NCI-H187 treated with DMSO at 0.1 percent for 48 hours (cell line): ENCODE data around the gene DERA.
A peak's percentile ranks its signal among the peaks of the same experiment; 100 is the strongest.

Source experiments
- DNase-seq: peaks from one replicate; lab custom pipeline; 2025; lab: John Stamatoyannopoulos, UW

DERA gene

DNA sequence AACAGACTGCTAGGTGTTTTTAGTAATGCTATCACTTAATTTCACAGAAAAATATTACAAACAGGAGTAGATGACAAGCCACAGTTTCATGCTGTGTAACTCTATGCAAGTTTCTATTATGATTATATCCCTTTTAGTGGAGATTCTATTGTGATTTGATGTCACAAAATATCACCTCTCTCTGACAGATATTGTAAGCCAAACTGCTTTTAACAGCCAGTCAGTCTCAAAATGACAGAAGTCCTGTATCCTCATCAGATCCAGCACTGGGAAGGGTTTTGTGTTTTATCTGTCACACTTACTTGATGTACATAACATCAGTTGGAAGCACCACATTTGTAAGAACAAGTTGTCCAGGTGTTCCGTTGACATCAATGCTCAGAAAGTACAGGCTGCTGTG, 164.8 kb downstream of the DERA start:
- DNase-seq: no peak

DNA sequence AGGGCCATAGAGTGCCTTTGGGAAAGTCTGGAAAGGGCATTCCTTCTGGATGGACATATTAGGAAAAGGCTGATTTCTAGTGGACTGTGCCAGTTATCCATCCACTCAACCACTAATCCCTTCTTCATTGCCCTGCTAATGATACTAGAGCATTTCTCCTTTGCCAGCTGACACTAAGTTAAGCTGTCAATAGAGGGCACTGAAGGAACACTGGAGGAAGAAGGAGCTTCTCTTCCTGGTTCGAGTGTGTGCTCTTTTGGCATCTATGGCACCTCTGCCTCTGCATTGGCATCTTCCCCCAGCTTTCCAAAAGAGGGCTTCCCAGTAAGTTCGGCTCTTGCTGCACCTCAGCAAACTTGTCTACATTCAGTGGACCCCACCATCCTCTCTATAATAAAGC, 165.4 kb downstream of the DERA start:
- DNase-seq: peak; percentile 6

DNA sequence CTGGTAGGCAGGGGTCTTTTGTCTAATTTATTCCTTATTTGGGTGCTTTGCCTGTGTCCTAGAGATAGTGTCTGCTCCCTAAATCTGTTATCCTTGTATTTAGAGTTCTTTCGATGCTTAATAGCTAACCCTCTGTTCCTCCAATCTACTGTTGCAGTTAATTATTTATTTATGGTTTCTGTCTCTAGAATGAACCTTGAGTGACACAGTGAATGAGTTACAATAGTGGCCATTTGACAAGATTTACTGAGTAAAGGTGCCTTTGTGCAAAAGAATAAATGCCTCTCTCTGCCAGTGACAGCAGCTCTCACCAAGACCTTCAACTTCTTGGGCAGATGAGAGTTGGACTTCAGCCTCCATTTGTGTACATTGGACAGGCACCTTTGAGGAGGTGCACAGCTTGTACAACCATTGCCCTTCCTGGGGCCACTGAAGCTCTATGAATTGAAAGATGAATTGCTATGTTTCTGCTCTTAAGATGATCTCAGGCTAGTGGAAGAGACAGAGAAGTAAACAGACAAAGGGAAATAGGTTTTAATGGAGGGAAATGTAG, 165.9 kb downstream of the DERA start:
- DNase-seq: no peak

GRCh38 chr12:16086462-16086861, 175.3 kb downstream of the DERA start:
- no peak for DNase-seq

- DNase-seq: no peak
Observed at GRCh38 chr12:16086942-16087341, 175.8 kb downstream of the DERA start.
